ENCODE measurements around the gene LEFTY1. TPM values are rescaled to one million over a fixed set of nuclear protein-coding genes. Genes with fewer than 3 reads are reported as not detected.

LEFTY1 gene
- total RNA-seq, 2 donors from 2014 or later: 0.35 TPM; not detected in 1

DNA sequence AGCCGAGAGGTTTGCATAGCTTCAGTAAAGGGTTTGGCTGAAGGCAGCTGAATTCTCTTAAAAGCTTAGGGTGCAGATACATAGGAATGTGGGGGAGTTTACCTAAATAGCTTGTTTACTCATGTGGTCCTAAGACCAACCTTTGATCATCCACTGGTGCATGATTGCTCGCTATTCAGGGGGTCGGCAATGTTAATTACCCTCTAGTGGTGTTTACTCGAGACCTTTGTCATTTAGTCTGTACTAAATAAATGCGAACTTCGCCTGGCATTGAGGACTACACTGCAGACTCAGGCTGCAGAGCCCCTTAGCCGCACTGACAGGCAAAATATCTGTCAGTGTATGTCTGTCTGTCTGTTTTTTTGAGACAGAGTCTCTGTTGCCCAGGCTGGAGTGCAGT, 38.6 kb downstream of the LEFTY1 start:
- no peak for DNase-seq (ENCODE audit: low spot score)
- Histone ChIP-seq H3K27me3 (no peaks in the 10 kb centered on the region), H3K4me3 (no peak overlapping the region), H3K27ac (no peak overlapping the region), H3K36me3 (peaks cover 49% of the 10 kb centered on the region), H3K9me3 (no peaks in the 10 kb centered on the region), H3K4me1 (peaks cover 0 to 31% of the 10 kb centered on the region in 2 donors)
- TF ChIP-seq, protein P1, sequence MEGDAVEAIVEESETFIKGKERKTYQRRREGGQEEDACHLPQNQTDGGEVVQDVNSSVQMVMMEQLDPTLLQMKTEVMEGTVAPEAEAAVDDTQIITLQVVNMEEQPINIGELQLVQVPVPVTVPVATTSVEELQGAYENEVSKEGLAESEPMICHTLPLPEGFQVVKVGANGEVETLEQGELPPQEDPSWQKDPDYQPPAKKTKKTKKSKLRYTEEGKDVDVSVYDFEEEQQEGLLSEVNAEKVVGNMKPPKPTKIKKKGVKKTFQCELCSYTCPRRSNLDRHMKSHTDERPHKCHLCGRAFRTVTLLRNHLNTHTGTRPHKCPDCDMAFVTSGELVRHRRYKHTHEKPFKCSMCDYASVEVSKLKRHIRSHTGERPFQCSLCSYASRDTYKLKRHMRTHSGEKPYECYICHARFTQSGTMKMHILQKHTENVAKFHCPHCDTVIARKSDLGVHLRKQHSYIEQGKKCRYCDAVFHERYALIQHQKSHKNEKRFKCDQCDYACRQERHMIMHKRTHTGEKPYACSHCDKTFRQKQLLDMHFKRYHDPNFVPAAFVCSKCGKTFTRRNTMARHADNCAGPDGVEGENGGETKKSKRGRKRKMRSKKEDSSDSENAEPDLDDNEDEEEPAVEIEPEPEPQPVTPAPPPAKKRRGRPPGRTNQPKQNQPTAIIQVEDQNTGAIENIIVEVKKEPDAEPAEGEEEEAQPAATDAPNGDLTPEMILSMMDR (IDR thresholded peaks at IDR 0.05): no peak

DNA sequence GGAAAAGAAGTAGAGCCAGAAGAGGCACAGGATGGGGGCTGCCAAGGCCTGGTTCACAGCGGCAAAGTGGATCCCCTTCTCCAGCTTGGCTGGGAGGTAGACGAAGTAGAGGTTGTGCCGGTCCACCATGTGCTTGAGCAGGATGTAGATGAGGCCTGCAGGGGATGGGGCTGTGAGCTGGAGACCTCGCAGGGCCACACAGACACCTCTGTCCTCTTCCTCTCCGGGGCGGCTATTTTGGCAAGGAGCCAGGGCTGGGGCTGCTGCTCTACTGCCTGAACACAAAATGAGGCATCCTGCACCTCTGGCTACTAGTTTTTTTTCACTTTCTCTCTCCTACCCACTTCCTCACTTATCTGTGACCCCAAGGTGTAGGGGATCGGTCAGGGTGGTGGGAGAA, 39.0 kb downstream of the LEFTY1 start:
- no peaks in the 10 kb centered on the region for H3K9me3 ChIP-seq
- H3K36me3 ChIP-seq: peaks cover 44% of the 10 kb centered on the region
- H3K27ac ChIP-seq: no peak overlapping the region
- no peak for DNase-seq (ENCODE audit: low spot score)
- H3K27me3 ChIP-seq: no peaks in the 10 kb centered on the region
- TF ChIP-seq, protein P1 (IDR thresholded peaks at IDR 0.05): no peak
- peaks cover 0 to 35% of the 10 kb centered on the region in 2 donors for H3K4me1 ChIP-seq
- no peak overlapping the region for H3K4me3 ChIP-seq

DNA sequence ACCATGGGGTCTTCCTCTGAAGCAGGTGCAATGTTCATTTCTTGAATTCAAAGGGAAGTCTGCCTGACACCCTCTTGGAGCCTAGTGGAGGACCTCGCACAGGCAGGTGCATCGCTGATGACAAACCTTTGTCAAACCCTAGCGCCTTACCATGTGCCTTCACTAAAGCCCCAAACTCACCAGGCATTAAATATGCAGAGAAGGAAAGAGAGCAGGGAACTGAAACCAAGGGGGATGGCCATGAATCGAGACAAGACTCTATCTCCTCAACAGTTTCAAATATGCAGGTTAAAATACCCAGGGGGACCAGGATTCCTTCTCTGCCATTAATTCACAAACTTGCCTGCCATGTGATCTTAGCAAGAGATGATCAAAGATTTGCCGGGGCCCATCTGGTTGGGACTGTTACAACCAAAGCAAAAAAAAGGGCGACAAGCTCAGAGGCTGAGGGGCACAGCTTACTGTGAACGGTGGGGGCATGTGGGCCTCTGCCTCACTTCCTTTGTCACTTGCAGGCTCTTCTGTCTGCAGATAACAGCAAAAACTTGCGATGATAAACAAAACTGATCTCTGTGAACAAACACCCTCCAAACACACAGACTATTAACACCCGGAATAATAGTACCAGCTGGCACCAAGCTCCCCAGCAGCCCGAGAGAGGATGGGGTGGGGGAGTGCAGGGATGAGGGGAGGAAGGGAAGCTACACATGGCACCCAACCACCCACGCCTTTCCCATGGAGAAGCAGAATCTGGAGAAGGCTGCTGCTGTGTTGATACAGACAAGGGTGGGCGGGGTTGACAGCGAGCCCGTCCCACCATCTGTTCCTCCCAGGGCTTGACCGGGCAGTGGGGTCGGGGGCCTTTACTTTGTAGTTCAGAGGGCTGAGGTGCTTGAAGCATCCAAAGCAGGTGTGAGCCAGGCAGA, 40.7 kb downstream of the LEFTY1 start:
- H3K4me3 ChIP-seq: no peak overlapping the region
- TF ChIP-seq, protein P1 (IDR thresholded peaks at IDR 0.05): no peak
- peaks cover 29% of the 10 kb centered on the region for H3K36me3 ChIP-seq
- H3K27ac ChIP-seq: peak overlapping the region in 1 of 2 donors; percentile 21
- DNase-seq (ENCODE audit: low spot score): no peak
- no peaks in the 10 kb centered on the region for H3K27me3 ChIP-seq
- H3K4me1 ChIP-seq: peaks cover 0 to 37% of the 10 kb centered on the region in 2 donors
- H3K9me3 ChIP-seq: no peaks in the 10 kb centered on the region

DNA sequence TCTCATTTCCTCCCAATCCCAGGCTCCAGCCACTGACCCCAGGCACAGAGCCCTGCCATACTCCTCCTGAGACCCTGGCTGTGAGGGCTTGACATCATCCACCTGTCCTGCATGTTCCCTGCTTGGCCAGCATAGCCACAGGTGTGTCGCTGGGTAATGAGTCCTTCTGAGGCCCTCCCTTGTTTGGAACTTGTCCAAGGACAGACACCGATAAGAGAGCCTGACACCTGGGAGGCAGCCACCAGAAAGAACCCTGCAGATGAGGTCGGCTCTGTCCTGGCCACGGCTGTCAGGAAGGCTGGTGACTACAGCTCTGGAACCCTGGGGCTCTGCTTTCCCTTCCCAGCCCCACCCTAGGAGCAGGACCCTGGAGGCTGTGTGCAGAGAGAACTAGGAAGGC, 41.3 kb downstream of the LEFTY1 start:
- TF ChIP-seq, protein P1 (IDR thresholded peaks at IDR 0.05): no peak
- no peak for DNase-seq (ENCODE audit: low spot score)
- Histone ChIP-seq H3K9me3 (no peaks in the 10 kb centered on the region), H3K36me3 (peaks cover 25% of the 10 kb centered on the region), H3K4me1 (peaks cover 0 to 37% of the 10 kb centered on the region in 2 donors), H3K4me3 (no peak overlapping the region), H3K27me3 (no peaks in the 10 kb centered on the region), H3K27ac (no peak overlapping the region)

DNA sequence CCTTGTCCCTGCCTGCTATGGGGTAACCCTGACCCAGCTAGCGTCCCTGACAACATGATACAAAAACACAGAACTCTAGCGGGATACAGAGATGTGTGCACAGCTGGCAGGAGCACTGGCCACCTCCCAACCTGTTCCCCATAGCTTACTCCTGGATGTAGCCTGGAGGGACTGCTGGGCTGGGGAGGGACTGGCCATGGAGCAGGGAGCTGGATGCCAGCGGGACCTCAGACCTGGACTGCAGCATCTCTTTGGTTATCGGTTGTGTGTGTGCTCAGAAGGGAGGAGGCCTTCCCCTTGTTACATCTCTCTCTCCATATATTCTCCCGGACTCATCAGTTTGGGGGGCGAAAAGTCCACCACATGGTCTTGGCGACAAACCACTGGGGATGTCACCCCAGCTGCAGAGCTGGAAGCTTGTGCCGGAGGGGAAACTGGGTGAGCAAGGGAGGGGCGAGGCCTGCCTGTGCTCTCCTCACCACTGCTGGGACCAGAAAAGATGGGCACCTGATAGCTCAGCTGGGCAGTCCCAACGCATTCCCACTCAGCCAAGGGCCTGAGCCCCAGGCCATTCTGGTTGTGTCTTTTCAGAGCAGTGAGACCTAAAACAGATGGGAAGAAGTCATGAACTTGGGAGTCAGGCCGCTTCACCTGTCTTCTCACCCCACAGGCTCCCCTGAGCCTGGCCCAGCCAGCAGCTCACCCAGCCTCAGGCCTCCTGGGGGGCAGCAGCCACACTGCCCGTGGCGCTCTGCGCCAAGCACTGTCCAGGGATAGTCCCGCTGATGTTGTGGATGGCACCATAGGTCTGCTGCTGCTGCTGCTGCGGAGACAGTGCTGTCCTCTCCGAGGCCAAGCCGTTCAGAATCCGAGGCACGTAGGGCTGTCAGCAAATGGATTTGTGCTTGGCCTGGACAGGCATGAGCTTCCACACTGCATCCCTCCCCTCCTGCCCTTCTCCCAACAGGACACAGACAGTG, 42.3 kb downstream of the LEFTY1 start:
- no peak for DNase-seq (ENCODE audit: low spot score)
- Histone ChIP-seq H3K4me1 (peaks cover 0 to 37% of the 10 kb centered on the region in 2 donors), H3K4me3 (no peak overlapping the region), H3K36me3 (peaks cover 26% of the 10 kb centered on the region), H3K9me3 (no peaks in the 10 kb centered on the region), H3K27me3 (no peaks in the 10 kb centered on the region), H3K27ac (no peak overlapping the region)
- TF ChIP-seq, protein P1 (IDR thresholded peaks at IDR 0.05): no peak

All from right atrium auricular region (tissue), 2 donors.